ENCODE data around the gene TMC1.

The TMC1 gene

DNA sequence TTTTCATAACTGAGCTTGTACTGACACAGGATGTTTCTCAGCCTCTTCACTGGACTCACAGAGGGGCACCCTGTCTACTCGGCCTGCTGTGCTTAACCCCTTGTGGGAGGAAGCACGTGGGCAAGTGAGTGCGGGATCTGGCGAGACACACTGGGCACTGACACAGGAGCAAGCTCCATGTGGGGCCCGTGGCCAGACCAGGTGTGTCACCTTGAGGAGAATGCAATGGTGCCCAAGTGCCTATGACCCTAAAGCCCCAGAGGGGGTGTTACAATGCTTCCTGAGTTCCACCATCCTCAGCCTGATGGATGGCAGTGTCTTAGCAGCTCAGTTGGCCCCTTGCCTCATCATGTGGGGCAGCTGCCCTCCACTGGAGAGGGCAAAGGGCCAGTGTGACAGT lies 302.6 kb downstream of the TMC1 start (continued):
- no peak for TF ChIP-seq ZNF623 (tag by site-specific recombination; IDR thresholded peaks at IDR 0.05)

DNA sequence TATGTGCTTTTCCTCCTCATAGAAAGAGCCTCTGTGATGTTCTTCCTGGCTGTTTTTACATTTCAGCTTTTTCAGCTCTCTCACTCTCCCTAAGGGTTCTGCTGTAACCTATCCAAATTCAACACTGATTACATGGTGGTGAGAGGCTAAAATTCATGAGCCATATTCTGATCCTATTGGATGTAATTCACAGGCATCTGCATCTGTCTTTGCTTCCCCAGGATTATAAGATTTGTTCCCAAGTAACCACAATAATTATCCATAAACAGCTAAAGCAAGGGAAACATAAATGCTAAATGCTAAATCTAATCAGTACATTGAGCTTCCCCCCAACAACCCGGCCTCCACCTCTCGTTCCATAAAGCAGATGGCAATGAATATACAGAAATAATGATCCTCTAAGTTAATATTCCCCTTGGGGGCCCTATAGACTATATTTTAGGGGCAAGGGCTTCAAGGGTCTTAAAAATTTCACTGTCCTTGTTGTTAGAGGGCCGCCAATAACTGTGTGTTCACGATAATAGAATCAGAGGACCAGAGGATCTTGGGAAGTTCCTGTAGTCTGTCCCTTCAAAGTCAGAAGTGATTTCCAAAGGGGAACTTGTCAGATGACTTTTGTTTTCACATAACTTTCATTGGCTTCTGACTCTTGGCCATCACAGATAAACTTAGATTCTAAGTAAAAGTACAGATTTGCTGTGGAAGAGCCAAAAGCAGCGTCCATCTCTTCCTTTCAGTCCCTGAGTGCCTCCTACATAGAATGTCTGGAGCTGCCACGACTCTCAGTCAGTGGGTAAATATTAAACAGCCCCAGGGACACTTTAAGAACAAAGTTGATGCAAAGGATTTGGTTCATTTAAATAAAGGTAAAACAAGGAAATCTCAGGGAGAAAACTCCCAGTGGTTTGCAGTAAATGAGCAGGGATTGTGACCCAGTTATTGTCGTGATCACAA lies 305.9 kb downstream of the TMC1 start:
- Histone ChIP-seq H3K27ac (ENCODE audit: extremely low read depth, low read depth, low read length) (no peak overlapping the region), H3K4me1 (ENCODE audit: control insufficient read depth, insufficient read depth, low read length) (peaks cover 2% of the 10 kb centered on the region)
- POLR2A ChIA-PET = no interaction called here

DNA sequence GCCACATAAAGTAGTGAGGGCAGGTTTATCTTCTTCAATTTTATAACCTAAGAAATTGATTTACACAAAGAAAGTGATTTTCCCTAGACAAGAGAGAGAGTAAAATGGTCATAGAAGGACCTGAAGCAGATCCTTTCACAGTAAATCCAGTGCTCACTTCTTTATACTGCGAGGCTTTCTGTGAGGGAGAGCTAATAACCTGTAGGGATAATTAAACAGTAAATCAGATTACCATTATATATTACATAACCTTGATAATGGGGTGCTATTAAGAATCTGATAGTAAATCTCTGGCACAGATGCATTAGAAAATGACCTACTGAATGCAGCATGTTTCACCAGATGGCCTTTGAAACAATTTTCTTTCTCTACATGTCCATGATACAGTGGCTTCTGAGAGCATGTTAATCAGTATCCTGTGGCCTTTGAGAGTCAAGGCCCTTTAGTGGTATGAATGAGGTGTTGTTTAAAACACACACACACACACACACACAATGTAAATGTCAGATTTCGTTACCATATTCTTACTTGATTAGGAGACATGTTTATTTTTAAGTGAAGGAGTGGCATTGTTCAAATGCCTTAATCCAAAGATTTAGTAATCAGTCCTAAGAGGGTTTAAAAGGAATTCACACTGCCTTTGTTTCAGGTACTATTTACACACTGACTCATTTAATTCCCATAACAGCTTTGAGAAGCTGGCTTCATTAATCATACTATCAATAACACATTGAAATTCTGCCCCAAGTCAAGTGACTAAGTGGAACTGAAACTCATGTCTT lies 306.7 kb downstream of the TMC1 start:
- ChIA-PET POLR2A (no interaction called here), CTCF (no interaction called here)
- Histone ChIP-seq H3K4me1 (ENCODE audit: control insufficient read depth, insufficient read depth, low read length) (peaks cover 2% of the 10 kb centered on the region), H3K27ac (ENCODE audit: extremely low read depth, low read depth, low read length) (no peak overlapping the region), H3K4me3 (ENCODE audit: low read depth, low read length) (no peak overlapping the region), H3K9me3 (ENCODE audit: control insufficient read depth, insufficient read depth, low read depth, low read length) (no peaks in the 10 kb centered on the region), H3K36me3 (ENCODE audit: control insufficient read depth in 2 of 2, insufficient read depth in 1 of 2, low read length in 2 of 2) (no peaks in the 10 kb centered on the region)
- TF ChIP-seq ZNF394 (tag by site-specific recombination; IDR thresholded peaks at IDR 0.05; ENCODE audit: borderline replicate concordance) (no peak), ZNF677 (tag by site-specific recombination; IDR thresholded peaks at IDR 0.05) (no peak), ZNF473 (tag by site-specific recombination; IDR thresholded peaks at IDR 0.05) (no peak), ZNF248 (tag by site-specific recombination; IDR thresholded peaks at IDR 0.05) (no peak), ZNF292 (tag by site-specific recombination; IDR thresholded peaks at IDR 0.05; ENCODE audit: borderline replicate concordance, low read depth) (no peak)

More for the DNA sequence above, 305.9 kb downstream of the TMC1 start:
- Histone ChIP-seq H3K9me3 (ENCODE audit: control insufficient read depth, insufficient read depth, low read depth, low read length) (no peaks in the 10 kb centered on the region), H3K36me3 (ENCODE audit: control insufficient read depth in 2 of 2, insufficient read depth in 1 of 2, low read length in 2 of 2) (no peaks in the 10 kb centered on the region), H3K4me3 (ENCODE audit: low read depth, low read length) (no peak overlapping the region)
- CTCF ChIA-PET = interaction anchor here (0.9 to 1.5 kb wide), 4 partner anchors 17 to 122 kb away, joined by 3 to 4 read pairs (median 3); no protein-coding TSS in a partner anchor
- no peak for TF ChIP-seq ZNF148 (tag by site-specific recombination; IDR thresholded peaks at IDR 0.05; ENCODE audit: borderline replicate concordance)
- no peak for TF ChIP-seq ZNF169 (tag by site-specific recombination; IDR thresholded peaks at IDR 0.05)
- TF ChIP-seq ZNF121 (tag by site-specific recombination; IDR thresholded peaks at IDR 0.05) = no peak
- TF ChIP-seq RBAK (tag by site-specific recombination; IDR thresholded peaks at IDR 0.05) = no peak
- no peak for TF ChIP-seq ZNF132 (tag by site-specific recombination; IDR thresholded peaks at IDR 0.05; ENCODE audit: borderline replicate concordance)
- TF ChIP-seq ZNF37A (tag by site-specific recombination; IDR thresholded peaks at IDR 0.05) = no peak
- no peak for TF ChIP-seq ZNF704 (tag by site-specific recombination; IDR thresholded peaks at IDR 0.05)
- TF ChIP-seq ZNF16 (tag by site-specific recombination; IDR thresholded peaks at IDR 0.05; ENCODE audit: low read depth) = no peak
- no peak for TF ChIP-seq ZNF350 (tag by site-specific recombination; IDR thresholded peaks at IDR 0.05)
- no peak for TF ChIP-seq ZNF354C (tag by site-specific recombination; IDR thresholded peaks at IDR 0.05; ENCODE audit: borderline replicate concordance, low read depth)
- no peak for TF ChIP-seq ZNF23 (tag by site-specific recombination; IDR thresholded peaks at IDR 0.05; ENCODE audit: borderline replicate concordance)
- no peak for TF ChIP-seq ZNF423 (tag by site-specific recombination; IDR thresholded peaks at IDR 0.05)
- no peak for TF ChIP-seq PBX3 (CRISPR knock-in tag; IDR thresholded peaks at IDR 0.05)
- no peak for TF ChIP-seq YY1 (tag by site-specific recombination; IDR thresholded peaks at IDR 0.05)
- no peak for TF ChIP-seq ZFP69B (tag by site-specific recombination; IDR thresholded peaks at IDR 0.05)
